Neural progenitor cell (in vitro differentiated cells): ENCODE measurements around the gene OGFOD3. TPM values are rescaled to one million over a fixed set of nuclear protein-coding genes. Genes with fewer than 3 reads are reported as not detected.
"Not testable (repeated sequence)": the region's sequence is repeated elsewhere in the genome, so short reads cannot be mapped to it uniquely, and the experiment has no call there.

Source experiments
- DNase-seq: peaks from one replicate; pipeline ENCODE4 v3.0.0-alpha.2; 2016; ENCODE audit warnings: low spot score
- H2AFZ ChIP-seq: fragments of 200-600 bp; sonication (generic); replicated peaks from 2 replicates; pipeline ENCODE4 v1.6.1; 2016; ENCODE audit warnings: antibody characterized with exemption
- H3F3A ChIP-seq: fragments of 200-600 bp; sonication (generic); 2 replicates; pipeline ENCODE4 v1.6.1; 2016; ENCODE audit warnings: antibody characterized with exemption, low read depth
- H3K27ac ChIP-seq: fragments of 200-600 bp; sonication (generic); 2 replicates; pipeline ENCODE4 v1.5.1; 2016; ENCODE audit warnings: mild to moderate bottlenecking
- H3K27me3 ChIP-seq: fragments of 200-600 bp; sonication (generic); 2 replicates; pipeline ENCODE4 v1.6.1; 2016; ENCODE audit warnings: mild to moderate bottlenecking, moderate library complexity
- H3K36me3 ChIP-seq: fragments of 200-600 bp; sonication (generic); 2 replicates; pipeline ENCODE4 v1.5.1; 2016
- H3K4me1 ChIP-seq: fragments of 200-600 bp; sonication (generic); 2 replicates; pipeline ENCODE4 v1.6.1; 2016; ENCODE audit warnings: mixed run types
- H3K4me2 ChIP-seq: fragments of 200-600 bp; sonication (generic); 2 replicates; pipeline ENCODE4 v1.6.1; 2016
- H3K4me3 ChIP-seq: fragments of 200-600 bp; sonication (generic); 2 replicates; pipeline ENCODE4 v1.5.1; 2016
- H3K79me2 ChIP-seq: fragments of 200-600 bp; sonication (generic); 2 replicates; pipeline ENCODE4 v1.6.1; 2016; ENCODE audit warnings: low read depth
- H3K9ac ChIP-seq: fragments of 200-600 bp; sonication (generic); 2 replicates; pipeline ENCODE4 v1.6.1; 2016
- H3K9me3 ChIP-seq: fragments of 200-600 bp; sonication (generic); 2 replicates; pipeline ENCODE4 v1.5.1; 2016; ENCODE audit warnings: low read depth
- H4K20me1 ChIP-seq: fragments of 200-600 bp; sonication (generic); 2 replicates; pipeline ENCODE4 v1.6.1; 2016; ENCODE audit warnings: low read depth
- H3K27ac Mint-ChIP-seq: 3 replicates; pipeline ENCODE4 v1.8.0; 2021; ENCODE audit warnings: mixed read lengths
- H3K27me3 Mint-ChIP-seq: 2 replicates; pipeline ENCODE4 v1.8.0; 2022; ENCODE audit warnings: low read depth, mild to moderate bottlenecking, inconsistent platforms, moderate library complexity, mixed read lengths; ENCODE audit not compliant: insufficient read depth
- H3K36me3 Mint-ChIP-seq: 3 replicates; pipeline ENCODE4 v1.8.0; 2021; ENCODE audit warnings: mixed read lengths
- H3K4me1 Mint-ChIP-seq: 3 replicates; pipeline ENCODE4 v1.8.0; 2021; ENCODE audit warnings: mixed read lengths
- H3K4me3 Mint-ChIP-seq: 3 replicates; pipeline ENCODE4 v1.8.0; 2021; ENCODE audit warnings: mild to moderate bottlenecking, moderate library complexity, mixed read lengths
- H3K9me3 Mint-ChIP-seq: 3 replicates; pipeline ENCODE4 v1.8.0; 2020; ENCODE audit warnings: mixed read lengths
- CTCF ChIP-seq: fragments of 200-600 bp; sonication (generic); IDR thresholded peaks from 2 replicates; pipeline ENCODE4 v1.5.1; 2017; ENCODE audit warnings: antibody characterized with exemption, mild to moderate bottlenecking
- EZH2 ChIP-seq: fragments of 200-600 bp; sonication (generic); IDR thresholded peaks from 2 replicates; pipeline ENCODE4 v1.6.1; 2017; ENCODE audit warnings: antibody characterized with exemption, mild to moderate bottlenecking, moderate library complexity
- EZH2phosphoT487 ChIP-seq: fragments of 200-600 bp; sonication (generic); IDR thresholded peaks from 2 replicates; pipeline ENCODE4 v1.6.1; 2017; ENCODE audit warnings: antibody characterized with exemption
- total RNA-seq: library from RNA; depleted of rRNA; stranded (reverse); fragments of >200 nt; gene quantifications from 2 replicates; pipeline ENCODE4 v1.2.3, GENCODE V29; 2015; ENCODE audit warnings: low replicate concordance

The OGFOD3 gene
- total RNA-seq, 1 donor from 2014 or later = 26.8 TPM

GRCh38 chr17:82365606-82366295 is 52.6 kb downstream of the OGFOD3 start:
- TF ChIP-seq CTCF (no peak), EZH2 (no peak), EZH2phosphoT487 (no peak)
- Mint-ChIP-seq H3K27me3 (no peaks in the 10 kb centered on the region), H3K36me3 (no peaks in the 10 kb centered on the region), H3K4me1 (peaks cover 35% of the 10 kb centered on the region), H3K9me3 (peaks cover 3% of the 10 kb centered on the region), H3K27ac (peak overlapping the region; percentile 72), H3K4me3 (peak overlapping the region; percentile 48)
- H3F3A ChIP-seq = peaks cover 14% of the 10 kb centered on the region
- no peaks in the 10 kb centered on the region for H3K9me3 ChIP-seq
- DNase-seq = no peak
- H3K36me3 ChIP-seq = no peaks in the 10 kb centered on the region
- H3K9ac ChIP-seq = no peak overlapping the region
- no peak overlapping the region for H3K27ac ChIP-seq
- H3K4me3 ChIP-seq = no peak overlapping the region
- peaks cover 17% of the 10 kb centered on the region for H3K4me1 ChIP-seq
- peak overlapping the region; percentile 28 for H3K4me2 ChIP-seq
- no peaks in the 10 kb centered on the region for H4K20me1 ChIP-seq
- no peaks in the 10 kb centered on the region for H3K79me2 ChIP-seq
- peaks cover 17% of the 10 kb centered on the region for H3K27me3 ChIP-seq
- H2AFZ ChIP-seq = no peak overlapping the region

- H3K4me3 Mint-ChIP-seq = no peak overlapping the region
- Histone ChIP-seq H3K9me3 (no peaks in the 10 kb centered on the region), H3K4me3 (no peak overlapping the region), H3K36me3 (no peaks in the 10 kb centered on the region), H3K27ac (no peak overlapping the region), H3K4me1 (peaks cover 17% of the 10 kb centered on the region), H4K20me1 (no peaks in the 10 kb centered on the region), H3K4me2 (no peak overlapping the region), H3K27me3 (peaks cover 5% of the 10 kb centered on the region), H2AFZ (no peak overlapping the region), H3K79me2 (no peaks in the 10 kb centered on the region), H3K9ac (no peak overlapping the region), H3F3A (peaks cover 16% of the 10 kb centered on the region)
- DNase-seq = no peak
- H3K36me3 Mint-ChIP-seq = no peaks in the 10 kb centered on the region
- peak overlapping the region; percentile 59 for H3K27ac Mint-ChIP-seq
- H3K4me1 Mint-ChIP-seq = peaks cover 34% of the 10 kb centered on the region
- H3K27me3 Mint-ChIP-seq = no peaks in the 10 kb centered on the region
- TF ChIP-seq EZH2 = no peak
- no peak for TF ChIP-seq EZH2phosphoT487
- TF ChIP-seq CTCF = no peak
- H3K9me3 Mint-ChIP-seq = no peaks in the 10 kb centered on the region
Measured at GRCh38 chr17:82361885-82362633, 56.3 kb downstream of the OGFOD3 start.

- not testable (repeated sequence) for H3K27ac ChIP-seq, H3K9me3 ChIP-seq, H3K79me2 ChIP-seq, H3K36me3 Mint-ChIP-seq, H2AFZ ChIP-seq, H3K27me3 ChIP-seq, H4K20me1 ChIP-seq, H3K9ac ChIP-seq, DNase-seq, H3K36me3 ChIP-seq, H3K27ac Mint-ChIP-seq, H3K4me3 ChIP-seq, H3K27me3 Mint-ChIP-seq, H3K9me3 Mint-ChIP-seq, H3K4me1 ChIP-seq, H3K4me2 ChIP-seq, H3K4me3 Mint-ChIP-seq
- peaks cover 13% of the 10 kb centered on the region for H3F3A ChIP-seq
- H3K4me1 Mint-ChIP-seq = peaks cover 24% of the 10 kb centered on the region
Measured at GRCh38 chr17:82359451-82360074, 58.8 kb downstream of the OGFOD3 start.
